WTC11 (cell line): Measurements from ENCODE around the gene PHF10.

Experiments
- CTCF ChIP-seq: fragments of 200-600 bp; IDR thresholded peaks from 2 replicates; pipeline ENCODE4 v1.8.0; 2022; ENCODE audit warnings: antibody characterized with exemption
- ESRRA ChIP-seq: sonication (generic); formaldehyde crosslinking; IDR thresholded peaks from 2 replicates; pipeline ENCODE4 v1.8.1; 2022; ENCODE audit warnings: mild to moderate bottlenecking, missing genetic modification reagents, borderline replicate concordance
- FOXP1 ChIP-seq: sonication (generic); formaldehyde crosslinking; IDR thresholded peaks from 2 replicates; pipeline ENCODE4 v1.8.0; 2022; ENCODE audit warnings: missing genetic modification reagents, mild to moderate bottlenecking, moderate library complexity, borderline replicate concordance
- ZBTB43 ChIP-seq: sonication (generic); formaldehyde crosslinking; IDR thresholded peaks from 2 replicates; pipeline ENCODE4 v1.8.1; 2023; ENCODE audit warnings: mild to moderate bottlenecking, missing genetic modification reagents
- ZNF416 ChIP-seq: fragments of 250-450 bp; sonication (Bioruptor Pico); IDR thresholded peaks from 2 replicates; pipeline ENCODE4 v1.9.0; 2021; ENCODE audit warnings: mild to moderate bottlenecking, inconsistent platforms
- ZNF423 ChIP-seq: fragments of 250-450 bp; sonication (Bioruptor Pico); IDR thresholded peaks from 2 replicates; pipeline ENCODE4 v2.1.2; 2022; ENCODE audit warnings: mild to moderate bottlenecking, moderate library complexity

- TF ChIP-seq ZBTB43 (CRISPR knock-in tag) (no peak), CTCF (no peak), ESRRA (CRISPR knock-in tag) (no peak), ZNF423 (CRISPR knock-in tag) (no peak), FOXP1 (CRISPR knock-in tag) (no peak), ZNF416 (no peak)
Observed at GRCh38 chr6:169714595-169714994, 9.7 kb downstream of the PHF10 start.
